ENCODE measurements around the gene LCT. TPM values are rescaled to one million over a fixed set of nuclear protein-coding genes. Genes with fewer than 3 reads are reported as not detected.
"Not testable (repeated sequence)": the region's sequence is repeated elsewhere in the genome, so short reads cannot be mapped to it uniquely, and the experiment has no call there.

The LCT gene
- not detected for total RNA-seq
- long read RNA-seq: 0 reads

DNA sequence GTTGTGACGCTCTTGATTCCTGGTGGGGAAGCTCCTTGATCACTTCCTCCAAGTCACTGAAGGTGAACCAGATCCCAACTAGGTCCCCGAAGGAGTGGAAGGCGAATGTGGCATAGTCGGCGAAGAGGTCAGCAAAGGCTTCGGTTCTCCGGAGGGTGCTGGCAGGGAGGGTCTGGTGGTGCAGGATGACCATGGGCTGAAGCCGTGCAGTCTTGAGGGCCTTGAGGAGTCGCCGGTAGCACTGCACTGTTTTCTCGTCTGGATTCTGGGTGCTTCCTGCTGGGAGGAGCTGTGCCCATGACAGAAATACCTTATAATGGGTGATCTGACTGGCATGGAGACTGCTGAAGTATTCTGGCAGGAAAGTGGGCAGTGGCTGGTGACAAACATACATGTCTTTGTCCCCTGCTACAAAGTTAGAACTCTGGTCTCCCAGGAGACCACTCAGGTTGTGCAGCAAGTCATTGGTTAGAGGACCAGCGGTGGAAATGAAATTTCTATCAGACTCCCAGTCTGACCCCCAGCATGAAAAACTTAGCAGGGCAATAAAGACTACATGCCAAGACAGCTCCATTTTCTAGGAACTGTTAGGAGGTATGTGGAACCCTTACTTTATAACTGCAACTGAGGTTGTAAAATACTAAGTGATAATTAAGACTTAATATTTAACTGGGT is at the start of gene LCT:
TSS of gene LCT (minus strand) at position 589 of the 675 bp plus-strand sequence. CDS start at position 574, 15 bp downstream.
- Histone ChIP-seq H3K4me1 (peaks cover 25% of the 10 kb centered on the region), H3K4me3 (no peak within 1 kb of the TSS), H3K27ac (replicated peaks) (no peak within 1 kb of the TSS), H3K9me3 (replicated peaks) (no peaks in the 10 kb centered on the region), H3K27me3 (ENCODE audit: low read depth) (no peaks in the 10 kb centered on the region), H3K36me3 (no peaks in the 10 kb centered on the region)
- DNase-seq: no peak
- intact Hi-C loops (cut with micrococcal nuclease): no loop called here
- TF ChIP-seq, protein P1, sequence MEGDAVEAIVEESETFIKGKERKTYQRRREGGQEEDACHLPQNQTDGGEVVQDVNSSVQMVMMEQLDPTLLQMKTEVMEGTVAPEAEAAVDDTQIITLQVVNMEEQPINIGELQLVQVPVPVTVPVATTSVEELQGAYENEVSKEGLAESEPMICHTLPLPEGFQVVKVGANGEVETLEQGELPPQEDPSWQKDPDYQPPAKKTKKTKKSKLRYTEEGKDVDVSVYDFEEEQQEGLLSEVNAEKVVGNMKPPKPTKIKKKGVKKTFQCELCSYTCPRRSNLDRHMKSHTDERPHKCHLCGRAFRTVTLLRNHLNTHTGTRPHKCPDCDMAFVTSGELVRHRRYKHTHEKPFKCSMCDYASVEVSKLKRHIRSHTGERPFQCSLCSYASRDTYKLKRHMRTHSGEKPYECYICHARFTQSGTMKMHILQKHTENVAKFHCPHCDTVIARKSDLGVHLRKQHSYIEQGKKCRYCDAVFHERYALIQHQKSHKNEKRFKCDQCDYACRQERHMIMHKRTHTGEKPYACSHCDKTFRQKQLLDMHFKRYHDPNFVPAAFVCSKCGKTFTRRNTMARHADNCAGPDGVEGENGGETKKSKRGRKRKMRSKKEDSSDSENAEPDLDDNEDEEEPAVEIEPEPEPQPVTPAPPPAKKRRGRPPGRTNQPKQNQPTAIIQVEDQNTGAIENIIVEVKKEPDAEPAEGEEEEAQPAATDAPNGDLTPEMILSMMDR (IDR thresholded peaks at IDR 0.05; ENCODE audit: borderline replicate concordance): no peak

DNA sequence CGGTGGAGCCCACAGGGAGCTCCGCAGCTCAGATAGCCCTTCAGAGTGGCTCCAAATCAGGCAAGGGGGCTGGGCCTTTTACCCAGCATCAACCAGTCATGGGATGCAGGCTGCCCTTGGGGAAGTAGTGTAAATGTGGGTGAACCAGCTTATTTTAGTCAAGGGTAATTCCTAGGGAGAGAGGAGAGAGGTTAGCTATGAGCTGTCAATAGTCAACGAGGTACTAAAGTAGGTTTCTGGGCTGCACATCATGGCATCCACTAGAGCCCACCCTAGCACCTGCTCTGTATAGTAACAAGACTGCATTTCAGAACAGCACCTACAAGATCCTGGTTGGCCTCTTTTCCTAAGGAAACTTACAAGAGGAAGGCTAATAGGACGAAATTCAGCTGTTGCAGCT is 48.7 kb upstream of the LCT start:
- no peak for DNase-seq
- intact Hi-C loops (cut with micrococcal nuclease): no loop called here
- TF ChIP-seq, protein P1 (IDR thresholded peaks at IDR 0.05; ENCODE audit: borderline replicate concordance): no peak
- no peaks in the 10 kb centered on the region for H3K9me3 ChIP-seq (replicated peaks)
- H3K27me3 ChIP-seq (ENCODE audit: low read depth): peaks cover 13% of the 10 kb centered on the region
- H3K4me1 ChIP-seq: no peaks in the 10 kb centered on the region
- no peak overlapping the region for H3K27ac ChIP-seq (replicated peaks)
- H3K4me3 ChIP-seq: no peak overlapping the region
- H3K36me3 ChIP-seq: no peaks in the 10 kb centered on the region

DNA sequence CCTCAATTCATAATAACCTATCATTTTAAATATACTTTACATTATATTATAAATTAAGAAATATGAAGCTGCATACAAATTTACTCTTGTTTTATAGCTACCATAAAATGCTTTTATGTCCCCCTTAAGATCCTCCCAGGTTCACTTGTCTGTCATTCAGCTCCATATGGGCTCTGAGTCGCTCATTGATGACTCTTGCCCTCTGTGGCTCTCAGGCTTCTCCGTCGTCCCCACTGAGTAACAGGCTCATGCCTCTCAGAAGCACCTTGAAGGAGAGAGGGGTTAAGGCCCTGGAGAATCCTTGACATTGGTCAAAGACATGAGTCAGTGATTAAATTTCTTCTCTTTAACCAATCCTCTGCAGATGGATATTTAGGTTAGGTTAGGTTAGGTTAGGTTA is 45.4 kb upstream of the LCT start:
- DNase-seq: no peak
- no peaks in the 10 kb centered on the region for H3K4me1 ChIP-seq
- no peak overlapping the region for H3K4me3 ChIP-seq
- intact Hi-C loops (cut with micrococcal nuclease): no loop called here
- TF ChIP-seq, protein P1 (IDR thresholded peaks at IDR 0.05; ENCODE audit: borderline replicate concordance): no peak
- H3K9me3 ChIP-seq (replicated peaks): no peaks in the 10 kb centered on the region
- peaks cover 13% of the 10 kb centered on the region for H3K27me3 ChIP-seq (ENCODE audit: low read depth)
- H3K36me3 ChIP-seq: no peaks in the 10 kb centered on the region
- no peak overlapping the region for H3K27ac ChIP-seq (replicated peaks)

DNA sequence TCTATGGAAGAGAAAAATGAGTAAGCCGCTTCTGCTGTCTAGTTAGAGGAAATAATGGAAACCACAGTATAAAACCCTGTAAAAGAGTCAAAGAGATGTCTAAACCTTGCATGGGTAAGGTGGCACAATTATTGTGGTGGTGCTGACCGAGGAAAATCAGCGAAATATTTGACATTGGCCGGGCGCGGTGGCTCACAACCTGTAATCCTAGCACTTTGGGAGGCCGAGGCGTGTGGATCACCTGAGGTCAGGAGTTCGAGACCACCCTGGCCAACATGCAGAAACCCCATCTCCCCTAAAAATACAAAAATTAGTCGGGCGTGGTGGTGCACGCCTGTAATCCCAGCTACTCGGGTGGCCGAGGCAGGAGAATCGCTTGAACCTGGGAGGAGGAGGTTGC is 39.8 kb upstream of the LCT start:
- Histone ChIP-seq H3K4me1 (peaks cover 16% of the 10 kb centered on the region), H3K4me3 (peak overlapping the region; percentile 89), H3K27ac (replicated peaks) (peak overlapping the region; percentile 73)
- H3K36me3 ChIP-seq; H3K27me3 ChIP-seq (ENCODE audit: low read depth); H3K9me3 ChIP-seq (replicated peaks); DNase-seq; intact Hi-C loops (cut with micrococcal nuclease): not testable (repeated sequence)

DNA sequence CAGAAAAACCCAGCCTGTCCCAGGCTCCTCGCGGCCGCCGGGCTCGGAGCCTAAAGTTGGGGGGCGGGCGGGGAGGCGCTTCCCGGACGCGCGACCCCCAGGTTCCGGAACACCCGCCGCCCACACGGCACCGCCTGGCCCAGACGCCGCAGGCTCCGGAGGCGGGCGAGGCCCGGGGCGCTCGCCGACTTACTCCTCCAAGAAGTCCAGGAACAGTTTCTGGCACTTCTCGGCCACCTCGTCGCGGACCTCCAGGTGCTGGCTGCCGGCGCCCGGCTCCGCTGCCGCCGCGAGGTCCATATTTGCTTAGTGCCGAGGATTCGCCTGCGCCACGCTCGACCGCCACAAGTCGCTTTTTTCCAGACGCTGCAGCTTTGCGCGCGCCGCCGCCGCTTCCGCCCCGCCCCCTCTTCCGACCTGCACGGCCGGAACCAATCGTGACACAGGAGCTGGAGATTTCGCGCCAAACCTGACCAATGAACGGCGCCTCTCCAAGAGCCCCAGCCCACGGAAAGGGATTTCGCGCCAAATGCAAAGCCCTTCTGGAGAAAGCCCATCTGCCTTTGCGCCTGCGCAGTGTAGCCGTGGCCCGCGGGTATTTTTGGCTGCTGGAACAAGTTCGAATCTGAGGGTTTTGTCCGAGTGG is 39.2 kb upstream of the LCT start, which contains the start of gene MCM6:
TSS of gene MCM6 (minus strand) at position 378 of the 646 bp plus-strand sequence. CDS start at position 300, 78 bp downstream.
- intact Hi-C loops (cut with micrococcal nuclease): no loop called here
- H3K27ac ChIP-seq (replicated peaks): peak within 1 kb of the TSS; percentile 73
- H3K4me1 ChIP-seq: peaks cover 16% of the 10 kb centered on the region

More for the DNA sequence above, 39.2 kb upstream of the LCT start, which contains the start of gene MCM6:
- peak; percentile 97 for DNase-seq
- Histone ChIP-seq H3K36me3 (peaks cover 1% of the 10 kb centered on the region), H3K9me3 (replicated peaks) (no peaks in the 10 kb centered on the region), H3K4me3 (peak within 1 kb of the TSS; percentile 89), H3K27me3 (ENCODE audit: low read depth) (no peaks in the 10 kb centered on the region)
- TF ChIP-seq, protein P1 (IDR thresholded peaks at IDR 0.05; ENCODE audit: borderline replicate concordance): peak; percentile 46

All from left ventricle myocardium inferior (tissue), 1 donor.